Right atrium auricular region (tissue), 2 donors: ENCODE results near the gene RASGEF1C. TPM values are rescaled to one million over a fixed set of nuclear protein-coding genes. Genes with fewer than 3 reads are reported as not detected.

Experiments
- DNase-seq: peaks from one replicate; pipeline ENCODE4 v3.0.0-alpha.2; 2019; ENCODE audit warnings: low spot score
- H3K27ac ChIP-seq, 2 donors: fragments of 200-600 bp; sonication (generic); 1 replicate in 1 of 2; 2 replicates in 1 of 2; pipeline ENCODE4 v1.5.1; 2016 to 2019
- H3K27me3 ChIP-seq, 2 donors: fragments of 200-600 bp; sonication (generic); one replicate each; pipeline versions ENCODE4 v1.5.1 to v1.6.0; 2017 to 2019
- H3K36me3 ChIP-seq: fragments of 200-600 bp; sonication (generic); one replicate; pipeline ENCODE4 v1.5.1; 2016
- H3K4me1 ChIP-seq, 2 donors: fragments of 200-600 bp; sonication (generic); one replicate each; pipeline versions ENCODE4 v1.5.1 to v1.6.0; 2017 to 2019
- H3K4me3 ChIP-seq, 2 donors: fragments of 200-600 bp; sonication (generic); 1 replicate in 1 of 2; 2 replicates in 1 of 2; pipeline ENCODE4 v1.5.1; 2017 to 2019; ENCODE audit warnings: mild to moderate bottlenecking in 1 of 2, moderate library complexity in 1 of 2
- H3K9me3 ChIP-seq, 2 donors: fragments of 200-600 bp; sonication (generic); one replicate each; pipeline ENCODE4 v1.5.1; 2019
- CTCF ChIP-seq, 2 donors: fragments of 200-600 bp; sonication (generic); IDR thresholded peaks; one replicate each; pipeline ENCODE4 v1.5.1; 2019; ENCODE audit warnings: antibody characterized with exemption in 2 of 2
- total RNA-seq, 2 donors: library from RNA; depleted of rRNA; stranded (reverse); fragments of >200 nt; gene quantifications; one replicate each; pipeline ENCODE4 v1.1.0, GENCODE V29; 2016

The RASGEF1C gene
- total RNA-seq, 2 donors from 2014 or later = 0.55 to 0.67 TPM

- peaks cover 0 to 18% of the 10 kb centered on the region in 2 donors for H3K9me3 ChIP-seq
- no peaks in the 10 kb centered on the region for H3K36me3 ChIP-seq
- no peaks in the 10 kb centered on the region for H3K27me3 ChIP-seq
- no peak overlapping the region for H3K4me3 ChIP-seq
- no peak overlapping the region for H3K27ac ChIP-seq
- H3K4me1 ChIP-seq = no peaks in the 10 kb centered on the region
- TF ChIP-seq CTCF (IDR thresholded peaks at IDR 0.05) = no peak
- no peak for DNase-seq
Measured at GRCh38 chr5:180187767-180188166, 21.2 kb downstream of the RASGEF1C start.

- DNase-seq = peak; percentile 23
- H3K36me3 ChIP-seq = no peaks in the 10 kb centered on the region
- no peak overlapping the region for H3K4me3 ChIP-seq
- no peak overlapping the region for H3K27ac ChIP-seq
- H3K9me3 ChIP-seq = peaks cover 0 to 2% of the 10 kb centered on the region in 2 donors
- H3K4me1 ChIP-seq = peaks cover 0 to 10% of the 10 kb centered on the region in 2 donors
- no peaks in the 10 kb centered on the region for H3K27me3 ChIP-seq
- no peak for TF ChIP-seq CTCF (IDR thresholded peaks at IDR 0.05)
Measured at GRCh38 chr5:180180846-180181245, 28.2 kb downstream of the RASGEF1C start.

- no peaks in the 10 kb centered on the region for H3K27me3 ChIP-seq
- TF ChIP-seq CTCF (IDR thresholded peaks at IDR 0.05) = no peak
Measured at GRCh38 chr5:180180421-180180820, 28.6 kb downstream of the RASGEF1C start.

GRCh38 chr5:180179442-180180420 is 29.3 kb downstream of the RASGEF1C start:
- no peak overlapping the region for H3K4me3 ChIP-seq
- TF ChIP-seq CTCF (IDR thresholded peaks at IDR 0.05) = no peak
- no peak overlapping the region for H3K27ac ChIP-seq
- H3K4me1 ChIP-seq = peaks cover 0 to 10% of the 10 kb centered on the region in 2 donors
- no peaks in the 10 kb centered on the region for H3K27me3 ChIP-seq
- peaks cover 0 to 2% of the 10 kb centered on the region in 2 donors for H3K9me3 ChIP-seq
- no peaks in the 10 kb centered on the region for H3K36me3 ChIP-seq
- DNase-seq = peak; percentile 26

More at GRCh38 chr5:180180421-180180820, 28.6 kb downstream of the RASGEF1C start:
- Histone ChIP-seq H3K4me1 (peaks cover 0 to 10% of the 10 kb centered on the region in 2 donors), H3K4me3 (no peak overlapping the region), H3K9me3 (peaks cover 0 to 2% of the 10 kb centered on the region in 2 donors), H3K36me3 (no peaks in the 10 kb centered on the region), H3K27ac (no peak overlapping the region)
- DNase-seq = peak; percentile 32

- no peaks in the 10 kb centered on the region for H3K9me3 ChIP-seq
- H3K4me3 ChIP-seq = no peak overlapping the region
- no peak overlapping the region for H3K27ac ChIP-seq
- no peak for TF ChIP-seq CTCF (IDR thresholded peaks at IDR 0.05)
- H3K4me1 ChIP-seq = peaks cover 0 to 10% of the 10 kb centered on the region in 2 donors
- peak; percentile 46 for DNase-seq
- no peaks in the 10 kb centered on the region for H3K27me3 ChIP-seq
- H3K36me3 ChIP-seq = no peaks in the 10 kb centered on the region
Measured at GRCh38 chr5:180178531-180179441, 30.2 kb downstream of the RASGEF1C start.
